Testis (tissue), 3 donors: Measurements from ENCODE around the gene ZPBP2. TPM values are rescaled to one million over a fixed set of nuclear protein-coding genes. Genes with fewer than 3 reads are reported as not detected.

ENCODE experiments used
- DNase-seq: peaks from one replicate; pipeline ENCODE4 v3.0.0-alpha.2; 2019
- H3K27ac ChIP-seq, 2 donors: fragments of 200-600 bp; sonication (generic); one replicate each; pipeline ENCODE4 v1.5.1; 2019
- H3K27me3 ChIP-seq: fragments of 200-600 bp; sonication (generic); one replicate; pipeline ENCODE4 v1.5.1; 2019
- H3K36me3 ChIP-seq: fragments of 200-600 bp; sonication (generic); one replicate; pipeline ENCODE4 v1.5.1; 2017; ENCODE audit warnings: low read depth; ENCODE audit errors: missing control alignments
- H3K4me1 ChIP-seq: fragments of 200-600 bp; sonication (generic); one replicate; pipeline ENCODE4 v1.5.1; 2019
- H3K4me3 ChIP-seq, 2 donors: fragments of 200-600 bp; sonication (generic); one replicate each; pipeline ENCODE4 v1.5.1; 2017 to 2019
- H3K9me3 ChIP-seq: fragments of 200-600 bp; sonication (generic); one replicate; pipeline ENCODE4 v1.5.1; 2017
- POLR2A ChIP-seq: fragments of 450-650 bp; IDR thresholded peaks from one replicate; pipeline ENCODE4 v1.6.1; 2017; ENCODE audit warnings: antibody characterized with exemption, mild to moderate bottlenecking, moderate library complexity
- WGBS, 2 donors: methylation state at CpG; one replicate each; pipeline ENCODE4 v1.1.5; 2018; 5-methylcytosine and 5-hydroxymethylcytosine counted together
- intact Hi-C: fragments of 100-400 bp; cut with DNase I; formaldehyde crosslinking; loops from one replicate; pipeline ENCODE4 v1.15.1; 2023; ENCODE audit warnings: low total_unique reads
- polyA plus RNA-seq: library from polyadenylated mRNA; stranded (reverse); fragments of 350-450 nt; fragmentation: Illumina TruSeq; extraction: RNeasy Lipid Tissue Mini Kit (QIAGEN cat#74804); gene quantifications from one replicate; pipeline ENCODE4 v1.2.3, GENCODE V29; 2014; ENCODE audit warnings: low read depth, low replicate concordance; ENCODE audit not compliant: insufficient read depth
- total RNA-seq, 2 donors: library from RNA; depleted of rRNA; stranded (reverse); fragments of >200 nt; gene quantifications; one replicate each; pipeline ENCODE4 v1.2.3, GENCODE V29; 2016
- TF ChIP-seq, protein P1 (sequence below), 3 experiments: fragments of 450-650 bp in 2 of 3; fragments of 200-600 bp in 1 of 3; sonication (generic) in 1 of 3; IDR thresholded peaks; one replicate each; pipeline ENCODE4 v1.5.1; 2016 to 2019; ENCODE audit warnings: antibody characterized with exemption in 3 of 3, mild to moderate bottlenecking in 2 of 3, moderate library complexity in 1 of 3

ZPBP2 gene
- total and polyA plus RNA-seq, 3 donors from 2014 or later: 45.1 to 224 (median 63.1) TPM

GRCh38 chr17:39922006-39922405, 54.0 kb downstream of the ZPBP2 start:
- no peak for TF ChIP-seq POLR2A
- TF ChIP-seq, protein P1, sequence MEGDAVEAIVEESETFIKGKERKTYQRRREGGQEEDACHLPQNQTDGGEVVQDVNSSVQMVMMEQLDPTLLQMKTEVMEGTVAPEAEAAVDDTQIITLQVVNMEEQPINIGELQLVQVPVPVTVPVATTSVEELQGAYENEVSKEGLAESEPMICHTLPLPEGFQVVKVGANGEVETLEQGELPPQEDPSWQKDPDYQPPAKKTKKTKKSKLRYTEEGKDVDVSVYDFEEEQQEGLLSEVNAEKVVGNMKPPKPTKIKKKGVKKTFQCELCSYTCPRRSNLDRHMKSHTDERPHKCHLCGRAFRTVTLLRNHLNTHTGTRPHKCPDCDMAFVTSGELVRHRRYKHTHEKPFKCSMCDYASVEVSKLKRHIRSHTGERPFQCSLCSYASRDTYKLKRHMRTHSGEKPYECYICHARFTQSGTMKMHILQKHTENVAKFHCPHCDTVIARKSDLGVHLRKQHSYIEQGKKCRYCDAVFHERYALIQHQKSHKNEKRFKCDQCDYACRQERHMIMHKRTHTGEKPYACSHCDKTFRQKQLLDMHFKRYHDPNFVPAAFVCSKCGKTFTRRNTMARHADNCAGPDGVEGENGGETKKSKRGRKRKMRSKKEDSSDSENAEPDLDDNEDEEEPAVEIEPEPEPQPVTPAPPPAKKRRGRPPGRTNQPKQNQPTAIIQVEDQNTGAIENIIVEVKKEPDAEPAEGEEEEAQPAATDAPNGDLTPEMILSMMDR (IDR thresholded peaks at IDR 0.05): no peak
- WGBS, 2 donors: 98 to 99% methylated on average over 6 of the region's 6 CpGs
- intact Hi-C loops: no loop called here
- H3K4me3 ChIP-seq: no peak overlapping the region
- no peak for DNase-seq
- H3K4me1 ChIP-seq: peaks cover 10% of the 10 kb centered on the region
- no peaks in the 10 kb centered on the region for H3K36me3 ChIP-seq
- no peak overlapping the region for H3K27ac ChIP-seq
- H3K9me3 ChIP-seq: no peaks in the 10 kb centered on the region
- H3K27me3 ChIP-seq: no peaks in the 10 kb centered on the region

- H3K36me3 ChIP-seq: no peaks in the 10 kb centered on the region
- no peak overlapping the region for H3K27ac ChIP-seq
- no peaks in the 10 kb centered on the region for H3K27me3 ChIP-seq
- H3K9me3 ChIP-seq: no peaks in the 10 kb centered on the region
- no peak overlapping the region for H3K4me3 ChIP-seq
- TF ChIP-seq POLR2A: no peak
- TF ChIP-seq, protein P1 (IDR thresholded peaks at IDR 0.05): no peak
- WGBS, 2 donors: 86 to 94% methylated on average over 6 of the region's 6 CpGs
- DNase-seq: no peak
- intact Hi-C loops: no loop called here
- H3K4me1 ChIP-seq: peaks cover 11% of the 10 kb centered on the region
Measured at GRCh38 chr17:39923230-39923629, 55.2 kb downstream of the ZPBP2 start.

DNA sequence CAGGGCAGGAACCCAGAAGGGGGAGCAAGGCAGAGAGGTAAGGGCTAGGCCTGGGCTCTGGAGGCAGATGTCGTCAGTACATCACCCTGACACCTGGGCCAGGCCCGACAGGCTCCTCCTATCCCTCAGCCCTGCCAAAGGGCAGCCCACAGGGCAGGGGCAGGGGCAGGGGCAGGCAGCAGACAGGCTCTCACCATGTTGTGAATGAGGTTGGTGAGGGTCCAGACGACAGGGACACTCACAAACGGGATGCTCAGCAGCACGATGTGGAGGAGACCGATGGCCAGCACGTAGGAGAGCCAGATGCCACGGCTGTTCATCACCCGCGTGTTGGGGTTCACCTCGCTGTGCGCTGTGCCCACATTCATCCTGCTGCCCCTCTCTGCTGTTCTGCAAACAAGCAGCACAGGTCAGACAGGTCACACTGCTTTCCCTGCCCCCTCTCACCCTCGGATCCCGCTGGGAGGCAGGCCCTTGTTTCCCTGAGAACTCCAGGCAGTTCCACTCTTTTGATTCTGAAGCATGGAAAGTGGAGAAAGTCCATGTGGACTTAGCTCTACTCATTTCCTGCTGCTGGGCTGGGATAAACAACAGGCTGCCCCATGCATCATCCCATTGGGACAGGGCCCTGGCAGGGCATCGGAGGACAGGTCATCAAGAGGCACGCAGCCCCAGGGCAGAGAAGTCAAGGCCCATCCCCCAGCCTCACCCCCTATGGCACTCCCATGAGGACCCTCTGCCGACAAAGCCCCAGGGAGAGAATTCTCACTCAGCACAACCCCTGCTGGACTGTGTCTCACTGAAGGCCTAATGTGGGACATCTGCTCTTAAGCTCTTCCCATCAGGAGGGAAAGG, 56.1 kb downstream of the ZPBP2 start:
- 86 to 88% methylated on average over 3 to 17 of the region's 17 CpGs for WGBS, 2 donors
- Histone ChIP-seq H3K4me3 (no peak overlapping the region), H3K9me3 (no peaks in the 10 kb centered on the region), H3K27me3 (no peaks in the 10 kb centered on the region), H3K4me1 (peaks cover 18% of the 10 kb centered on the region), H3K27ac (no peak overlapping the region), H3K36me3 (no peaks in the 10 kb centered on the region)
- DNase-seq: no peak
- TF ChIP-seq, protein P1 (IDR thresholded peaks at IDR 0.05): no peak
- TF ChIP-seq POLR2A: no peak
- intact Hi-C loops: no loop called here

GRCh38 chr17:39924691-39925055, 56.7 kb downstream of the ZPBP2 start:
- 85 to 86% methylated on average over 3 of the region's 3 CpGs for WGBS, 2 donors
- no peak for DNase-seq
- intact Hi-C loops: no loop called here
- Histone ChIP-seq H3K9me3 (no peaks in the 10 kb centered on the region), H3K36me3 (no peaks in the 10 kb centered on the region), H3K27ac (no peak overlapping the region), H3K4me1 (peaks cover 18% of the 10 kb centered on the region), H3K27me3 (no peaks in the 10 kb centered on the region), H3K4me3 (no peak overlapping the region)
- TF ChIP-seq POLR2A: no peak
- TF ChIP-seq, protein P1 (IDR thresholded peaks at IDR 0.05): no peak
